HepG2 (cell line): ENCODE results near the gene CSTF1. TPM values are rescaled to one million over a fixed set of nuclear protein-coding genes. Genes with fewer than 3 reads are reported as not detected.

Source experiments
- ARHGAP35 ChIP-seq: sonication (generic); formaldehyde crosslinking; IDR thresholded peaks from 2 replicates; pipeline ENCODE4 v1.9.0; 2022; ENCODE audit warnings: mild to moderate bottlenecking, inconsistent platforms, moderate library complexity, missing genetic modification reagents, borderline replicate concordance
- EHMT2 ChIP-seq: fragments of 200-600 bp; sonication (generic); IDR thresholded peaks from 2 replicates; pipeline ENCODE4 v1.7.0; 2017; ENCODE audit warnings: antibody characterized with exemption, low read depth, low read length, borderline replicate concordance
- EP300 ChIP-seq, 3 experiments: sonication (generic) in 1 of 3; formaldehyde crosslinking in 1 of 3; IDR thresholded peaks; 2 replicates each; pipeline versions ENCODE4 v1.5.1 to v1.6.1; 2011 to 2020; ENCODE audit warnings: low read depth in 2 of 3, low read length in 2 of 3, borderline replicate concordance in 1 of 3, improper control_type of control experiment in 1 of 3, mild to moderate bottlenecking in 1 of 3, missing genetic modification reagents in 1 of 3, moderate library complexity in 1 of 3
- FIP1L1 ChIP-seq: fragments of 200-400 bp; formaldehyde crosslinking; IDR thresholded peaks from 2 replicates; pipeline ENCODE4 v1.6.1; 2018; ENCODE audit warnings: low read depth, mild to moderate bottlenecking, low read length, moderate library complexity, borderline replicate concordance; ENCODE audit not compliant: insufficient read depth
- GATAD2A ChIP-seq: IDR thresholded peaks from 2 replicates; pipeline ENCODE4 v1.6.1; 2016
- HMG20B ChIP-seq: conservative IDR thresholded peaks from 2 replicates; pipeline ENCODE4 v1.6.1; 2016; ENCODE audit warnings: missing genetic modification reagents, missing compliant biosample characterization
- KDM5B ChIP-seq: sonication (generic); formaldehyde crosslinking; IDR thresholded peaks from 2 replicates; pipeline ENCODE4 v1.4.0; 2020; ENCODE audit warnings: missing genetic modification reagents, mild to moderate bottlenecking, borderline replicate concordance
- MED1 ChIP-seq: sonication (generic); formaldehyde crosslinking; IDR thresholded peaks from 2 replicates; pipeline ENCODE4 v1.4.0; 2020; ENCODE audit warnings: missing genetic modification reagents
- PTBP1 ChIP-seq: fragments of 200-400 bp; formaldehyde crosslinking; IDR thresholded peaks from 2 replicates; pipeline ENCODE4 v1.6.1; 2018; ENCODE audit warnings: low read length, low read depth; ENCODE audit not compliant: poor library complexity, severe bottlenecking
- RFXANK ChIP-seq: IDR thresholded peaks from 2 replicates; pipeline ENCODE4 v1.6.1; 2016
- RNF2 ChIP-seq: fragments of 450-650 bp; conservative IDR thresholded peaks from 2 replicates; pipeline ENCODE4 v1.6.1; 2016; ENCODE audit warnings: low read depth
- THYN1 ChIP-seq: sonication (generic); formaldehyde crosslinking; IDR thresholded peaks from 2 replicates; pipeline ENCODE4 v1.8.1; 2023; ENCODE audit warnings: low read depth, mild to moderate bottlenecking, moderate library complexity, missing genetic modification reagents, borderline replicate concordance
- TSC22D2 ChIP-seq: sonication (generic); formaldehyde crosslinking; IDR thresholded peaks from 2 replicates; pipeline ENCODE4 v1.5.1; 2020; ENCODE audit warnings: missing genetic modification reagents, mild to moderate bottlenecking, borderline replicate concordance
- U2AF1 ChIP-seq: fragments of 200-400 bp; formaldehyde crosslinking; optimal IDR thresholded peaks from 2 replicates; pipeline ENCODE3; 2017; ENCODE audit warnings: mild to moderate bottlenecking, low read depth, low read length
- ZBTB1 ChIP-seq: sonication (generic); formaldehyde crosslinking; IDR thresholded peaks from 2 replicates; pipeline ENCODE4 v1.4.0; 2020; ENCODE audit warnings: missing genetic modification reagents, borderline replicate concordance
- ZBTB49 ChIP-seq: sonication (generic); formaldehyde crosslinking; IDR thresholded peaks from 2 replicates; pipeline ENCODE4 v1.4.0; 2020; ENCODE audit warnings: missing genetic modification reagents, borderline replicate concordance
- ZBTB8A ChIP-seq: sonication (generic); formaldehyde crosslinking; IDR thresholded peaks from 2 replicates; pipeline ENCODE4 v1.4.0; 2020; ENCODE audit warnings: mild to moderate bottlenecking, low read depth, missing genetic modification reagents, borderline replicate concordance
- ZFP62 ChIP-seq: sonication (generic); formaldehyde crosslinking; IDR thresholded peaks from 2 replicates; pipeline ENCODE4 v1.4.0; 2020; ENCODE audit warnings: missing genetic modification reagents
- ZGPAT ChIP-seq: IDR thresholded peaks from 2 replicates; pipeline ENCODE4 v1.6.1; 2016; ENCODE audit warnings: mild to moderate bottlenecking
- ZNF331 ChIP-seq: sonication (generic); formaldehyde crosslinking; IDR thresholded peaks from 2 replicates; pipeline ENCODE4 v1.4.0; 2020; ENCODE audit warnings: missing genetic modification reagents
- ZNF362 ChIP-seq: sonication (generic); formaldehyde crosslinking; IDR thresholded peaks from 2 replicates; pipeline ENCODE4 v1.4.0; 2020; ENCODE audit warnings: missing genetic modification reagents, mild to moderate bottlenecking, borderline replicate concordance
- ZNF569 ChIP-seq: sonication (generic); formaldehyde crosslinking; IDR thresholded peaks from 2 replicates; pipeline ENCODE4 v1.5.0; 2020; ENCODE audit warnings: mild to moderate bottlenecking, missing genetic modification reagents, moderate library complexity, borderline replicate concordance
- polyA plus RNA-seq, 8 experiments: library from polyadenylated mRNA; depleted of rRNA in 3 of 8; stranded (reverse) in 7 of 8; unstranded in 1 of 8; fragments of >200 nt; fragmentation: Illumina TruSeq in 4 of 8; extraction: Trizol in 4 of 8; gene quantifications; 2 replicates each; pipeline versions ENCODE4 v1.2.1 to v1.2.3, GENCODE V29; 2011 to 2016; ENCODE audit warnings: low read depth in 4 of 8, missing spikeins in 1 of 8, mixed read lengths in 1 of 8; ENCODE audit not compliant: insufficient read depth in 1 of 8
- total RNA-seq, 5 experiments: library from RNA; depleted of rRNA; stranded (reverse); fragments of >200 nt; fragmentation: Illumina TruSeq; extraction: Trizol; gene quantifications; 2 replicates each; pipeline ENCODE4 v1.2.3, GENCODE V29; 2016; ENCODE audit warnings: low read depth in 1 of 5

CSTF1 gene
- total and polyA plus RNA-seq, 2 of the 13 experiments (the other 11 are each of a cell fraction or from before 2014, with no cell fraction given) = 70.9 to 100 TPM

- TF ChIP-seq GATAD2A (CRISPR knock-in tag) (peak; percentile 55), RFXANK (CRISPR knock-in tag) (no peak), MED1 (CRISPR knock-in tag) (peak; percentile 63), FIP1L1 (no peak), ZGPAT (CRISPR knock-in tag) (0 out of 2 replicates have a peak, but pooled peaks have one; percentile 14), TSC22D2 (0 out of 2 replicates have a peak, but pooled peaks have one; percentile 51), EHMT2 (no peak; the same call in 1 of the 2 replicates), PTBP1 (no peak), EP300 (IDR thresholded peaks at IDR 0.05; ENCODE audit: low read depth in 2 of 2, low read length in 2 of 2) (0 out of 4 replicates have a peak, but pooled peaks of 1 of the 2 experiments have one; percentile 19), EP300 (CRISPR knock-in tag; IDR thresholded peaks at IDR 0.05; ENCODE audit: borderline replicate concordance) (0 out of 2 replicates have a peak, but pooled peaks have one; percentile 9), RNF2 (no peak), ZNF362 (CRISPR knock-in tag) (no peak), HMG20B (CRISPR knock-in tag) (peak; percentile 52; the same call in 1 of the 2 replicates), ZFP62 (CRISPR knock-in tag) (no peak), ZNF569 (CRISPR knock-in tag) (no peak), U2AF1 (no peak), ZNF331 (CRISPR knock-in tag) (0 out of 2 replicates have a peak, but pooled peaks have one; percentile 14), ZBTB1 (CRISPR knock-in tag) (no peak), KDM5B (CRISPR knock-in tag) (peak; percentile 28; the same call in 1 of the 2 replicates), THYN1 (CRISPR knock-in tag) (no peak), ZBTB49 (CRISPR knock-in tag) (no peak), ARHGAP35 (CRISPR knock-in tag) (peak; percentile 30; the same call in 1 of the 2 replicates), ZBTB8A (CRISPR knock-in tag) (peak; percentile 78; the same call in 1 of the 2 replicates)
These were observed 32.1 kb upstream of the CSTF1 start (continued) for GRCh38 chr20:56360133-56360907.
